Measurements from ENCODE around the gene NMNAT2.
"Not testable (repeated sequence)": the region's sequence is repeated elsewhere in the genome, so short reads cannot be mapped to it uniquely, and the experiment has no call there.

NMNAT2 gene

GRCh38 chr1:183282101-183282855, 135.9 kb downstream of the NMNAT2 start:
- DNase-seq: no peak

DNA sequence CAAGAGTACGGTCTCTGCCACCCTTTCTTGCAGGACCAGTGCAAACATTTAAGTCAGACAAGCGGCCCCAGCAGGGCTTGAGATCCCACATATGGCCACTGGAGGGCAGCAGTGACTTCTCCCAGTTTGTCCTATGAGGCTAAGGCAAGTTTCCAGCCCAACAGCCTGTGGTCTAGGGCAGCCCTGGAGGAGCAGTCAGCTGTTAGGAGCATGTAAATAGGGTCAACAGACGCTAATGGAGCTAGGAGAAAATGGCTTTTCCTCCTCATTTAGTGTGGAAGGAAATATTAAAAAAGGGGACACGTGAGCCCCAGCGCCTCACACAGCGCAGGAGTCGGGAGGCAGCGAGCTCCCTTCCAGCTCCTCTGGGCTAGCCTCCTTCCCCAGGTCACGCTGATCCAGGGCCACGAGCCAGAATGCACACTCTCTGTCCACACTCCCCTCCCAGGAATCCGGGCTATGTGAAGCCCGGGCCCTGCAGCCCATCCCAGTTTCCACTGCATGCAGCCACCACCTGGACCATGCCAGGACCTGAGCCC, 136.6 kb downstream of the NMNAT2 start:
- DNase-seq: peak; percentile 69

- no peak for DNase-seq
These were observed 137.1 kb downstream of the NMNAT2 start for GRCh38 chr1:183281039-183281438.

GRCh38 chr1:183279835-183280234, 138.3 kb downstream of the NMNAT2 start:
- no peak for DNase-seq

DNA sequence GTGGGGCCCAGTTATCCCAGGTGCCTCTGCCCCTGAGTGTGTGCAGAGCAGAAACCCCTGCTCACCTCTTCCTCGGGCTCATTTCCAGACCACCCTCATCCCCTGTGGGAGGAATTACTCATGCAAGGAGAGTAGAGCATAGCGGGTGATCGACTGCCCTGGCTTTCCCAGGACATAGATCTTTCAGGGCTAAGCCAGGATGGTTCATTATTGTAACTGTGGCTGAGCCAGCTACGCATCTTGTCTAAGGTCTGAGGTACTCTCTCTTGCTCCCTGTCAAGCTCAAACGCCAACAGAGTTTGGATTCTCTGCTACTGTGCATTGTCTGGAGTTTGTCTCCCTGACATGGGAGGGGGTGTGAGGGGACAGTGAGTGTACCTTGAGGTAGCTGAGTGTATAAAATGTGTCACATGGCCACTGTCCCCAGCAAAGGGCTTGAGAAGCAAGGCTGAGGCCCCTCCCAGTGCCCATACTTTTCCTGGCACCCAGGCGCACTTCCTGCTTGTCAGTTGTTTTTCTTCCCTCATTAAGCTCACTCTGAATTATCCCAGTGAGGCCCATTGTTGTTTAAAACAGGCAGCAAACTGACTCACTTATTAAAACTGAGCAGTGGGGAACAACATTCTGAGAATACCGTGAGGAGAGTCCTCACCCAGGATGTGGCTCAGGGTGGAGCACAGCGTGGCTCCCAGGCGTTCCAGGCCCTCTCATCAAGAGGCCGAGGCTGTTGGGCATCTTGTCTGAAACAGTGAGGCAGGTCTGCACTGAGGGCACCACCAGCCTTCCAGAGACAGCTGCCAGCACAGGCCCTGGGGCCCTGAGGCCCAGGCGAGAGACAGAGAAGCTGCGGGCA, 139.2 kb downstream of the NMNAT2 start:
- DNase-seq: no peak

GRCh38 chr1:183277821-183278738, 140.1 kb downstream of the NMNAT2 start:
- no peak for DNase-seq

DNA sequence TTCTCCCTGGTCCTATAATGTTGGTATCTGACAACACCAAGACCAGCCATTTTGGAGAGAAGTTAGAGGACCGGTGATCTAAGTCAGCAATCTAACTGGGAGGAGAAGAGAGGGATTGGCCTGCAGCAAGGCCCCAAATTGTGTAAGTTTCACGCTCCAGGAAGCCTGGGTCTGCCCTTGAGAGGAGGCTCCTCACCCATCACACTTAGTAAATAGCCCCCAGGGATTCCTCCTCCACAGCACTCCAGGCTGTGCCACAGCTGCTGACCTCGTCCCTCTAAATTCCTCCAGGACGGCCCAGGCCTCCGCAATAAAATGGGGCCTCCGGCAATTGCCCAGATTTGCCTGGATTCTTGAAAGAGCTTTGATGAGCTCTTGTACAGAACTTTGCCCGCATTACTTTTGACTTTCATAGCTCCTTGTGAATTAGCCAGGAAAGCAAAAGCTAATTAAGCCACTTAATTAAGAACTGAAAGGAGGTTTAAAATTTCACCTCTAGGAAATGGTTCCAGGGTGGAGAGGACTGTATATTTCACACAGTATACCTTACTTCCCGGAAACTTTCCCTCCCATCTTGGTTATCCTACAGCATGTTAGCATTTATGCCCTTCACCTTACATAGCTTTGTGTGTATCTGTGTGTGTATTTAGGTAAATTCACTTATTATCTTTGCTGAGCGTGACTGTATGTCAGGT, 141.6 kb downstream of the NMNAT2 start:
- no peak for DNase-seq

GRCh38 chr1:183275322-183275721, 142.9 kb downstream of the NMNAT2 start:
- DNase-seq: no peak

GRCh38 chr1:183274836-183275235, 143.3 kb downstream of the NMNAT2 start:
- no peak for DNase-seq

- DNase-seq: not testable (repeated sequence)
These were observed 144.2 kb downstream of the NMNAT2 start for GRCh38 chr1:183273984-183274383.

- no peak for DNase-seq
These were observed 144.9 kb downstream of the NMNAT2 start for GRCh38 chr1:183273300-183273699.

DNA sequence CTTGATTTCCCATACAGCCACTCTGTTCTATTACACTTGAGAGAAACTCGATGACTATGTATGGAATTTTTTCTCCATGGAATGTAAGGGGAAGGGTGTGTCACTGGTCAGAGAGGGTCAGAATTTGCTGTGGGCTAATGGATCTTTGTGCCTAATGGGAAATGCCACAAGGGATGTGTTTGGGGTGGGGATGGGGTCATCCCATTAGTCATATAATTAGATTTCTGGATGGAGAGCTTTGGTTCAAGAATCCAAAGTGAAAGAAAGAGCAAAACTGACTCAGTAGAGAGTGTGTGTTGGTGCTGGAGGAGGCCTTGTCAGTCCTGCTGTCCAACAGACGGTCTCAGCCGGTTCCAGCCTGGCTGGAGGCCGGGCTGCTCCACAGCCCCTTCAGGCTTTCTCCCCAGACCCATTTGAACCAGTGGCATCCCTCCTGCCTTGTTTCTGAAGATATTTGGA, 145.8 kb downstream of the NMNAT2 start:
- no peak for DNase-seq

- no peak for DNase-seq
These were observed 147.5 kb downstream of the NMNAT2 start for GRCh38 chr1:183270541-183271141.

- DNase-seq: no peak
These were observed 150.3 kb downstream of the NMNAT2 start for GRCh38 chr1:183267646-183268431.

GRCh38 chr1:183263886-183264602, 154.1 kb downstream of the NMNAT2 start:
- DNase-seq: no peak

DNA sequence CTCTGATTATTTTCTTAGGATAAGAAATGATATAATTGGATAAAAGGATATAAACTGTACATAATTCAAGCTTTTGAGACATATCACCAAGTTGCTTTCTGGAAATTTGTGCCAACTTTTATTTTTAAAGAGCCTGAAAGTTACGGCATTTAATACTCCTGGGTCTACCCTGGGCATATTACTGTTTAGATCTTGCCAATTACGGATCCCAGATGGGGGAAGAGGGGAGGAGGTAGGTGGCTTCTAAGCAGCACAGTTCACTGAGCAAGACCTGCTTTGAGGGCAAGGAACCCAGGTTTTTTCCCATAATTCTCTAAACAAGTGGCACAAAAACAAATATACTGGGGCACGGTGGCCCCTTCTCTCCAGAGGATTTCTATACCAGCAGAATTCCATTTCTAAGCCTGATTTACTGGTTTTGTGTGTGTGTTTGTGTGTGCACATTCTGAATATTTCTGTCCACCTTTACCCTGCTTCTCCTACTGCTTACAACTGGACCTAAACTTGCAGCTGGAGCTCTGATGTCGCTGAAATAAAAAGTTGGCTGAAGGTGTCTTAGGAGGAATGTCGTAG, 155.5 kb downstream of the NMNAT2 start:
- no peak for DNase-seq

GRCh38 chr1:183259924-183260323, 158.3 kb downstream of the NMNAT2 start:
- no peak for DNase-seq

- DNase-seq: no peak
These were observed 163.1 kb downstream of the NMNAT2 start for GRCh38 chr1:183255073-183255472.

DNA sequence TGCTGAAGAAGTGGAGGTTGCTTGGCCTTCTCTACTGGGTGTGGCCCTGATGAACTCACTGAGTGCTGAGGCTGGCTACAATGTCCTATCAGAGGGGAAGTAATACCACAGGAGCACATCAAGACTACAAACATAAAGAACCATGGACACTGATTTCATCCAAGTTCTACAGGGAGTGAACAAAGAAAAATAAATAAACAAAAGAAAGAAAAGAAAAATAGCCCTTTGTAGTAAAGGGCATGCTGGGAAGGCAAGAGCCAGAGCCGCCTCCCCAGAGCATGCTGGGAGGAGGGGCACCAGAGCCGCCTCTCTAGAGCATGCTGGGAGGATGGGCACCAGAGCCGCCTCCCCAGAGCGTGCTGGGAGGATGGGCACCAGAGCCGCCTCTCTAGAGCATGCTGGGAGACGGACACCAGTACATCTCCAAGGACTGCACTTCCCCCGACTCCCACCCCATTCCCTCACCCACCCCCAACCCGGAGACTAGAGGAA, 166.2 kb downstream of the NMNAT2 start:
- no peak for DNase-seq

Data from GDM1 (cell line).